Stimulated activated CD8-positive, alpha-beta memory T cell treated with anti-CD3 and anti-CD28 coated beads, Interleukin-12 subunit alpha, Interleukin-12 subunit beta, amount 100 ng/mL, for 4 hours (primary cell): ENCODE measurements around the gene RASL11A.
"Not testable (repeated sequence)": the region's sequence is repeated elsewhere in the genome, so short reads cannot be mapped to it uniquely, and the experiment has no call there.

Source experiments
- DNase-seq: peaks from one replicate; pipeline ENCODE4 v3.0.0-alpha.2; 2020; ENCODE audit warnings: low read depth

RASL11A gene

DNA sequence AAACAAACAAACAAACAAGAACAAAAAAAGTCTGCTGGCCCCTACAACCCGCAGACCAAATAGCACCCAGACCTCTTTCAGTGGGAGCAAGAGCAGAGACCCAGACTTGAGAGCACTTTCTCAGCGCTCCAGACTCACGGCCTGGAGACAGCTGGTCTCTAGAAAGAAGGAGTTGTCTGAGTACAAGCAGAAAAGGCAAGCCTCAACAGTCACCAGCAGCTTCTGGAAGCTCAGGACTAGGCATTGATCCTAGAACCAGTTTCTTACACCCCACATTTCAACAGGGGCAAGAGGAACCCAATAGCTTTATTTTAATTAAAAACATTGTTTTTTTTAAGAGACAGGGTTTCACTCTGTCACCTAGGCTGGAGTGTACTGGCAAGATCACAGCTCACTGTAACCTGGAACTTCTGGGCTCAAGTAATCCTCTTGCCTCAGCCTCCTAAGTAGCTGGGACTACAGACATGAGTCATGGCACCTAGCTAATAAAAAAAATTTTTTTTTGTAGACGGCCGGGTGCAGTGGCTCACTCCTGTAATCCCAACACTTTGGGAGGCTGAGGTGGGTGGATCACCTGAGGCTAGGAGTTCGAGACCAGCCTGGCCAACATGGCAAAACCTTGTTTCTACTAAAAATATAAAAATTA, 30.4 kb downstream of the RASL11A start:
- no peak for DNase-seq

DNA sequence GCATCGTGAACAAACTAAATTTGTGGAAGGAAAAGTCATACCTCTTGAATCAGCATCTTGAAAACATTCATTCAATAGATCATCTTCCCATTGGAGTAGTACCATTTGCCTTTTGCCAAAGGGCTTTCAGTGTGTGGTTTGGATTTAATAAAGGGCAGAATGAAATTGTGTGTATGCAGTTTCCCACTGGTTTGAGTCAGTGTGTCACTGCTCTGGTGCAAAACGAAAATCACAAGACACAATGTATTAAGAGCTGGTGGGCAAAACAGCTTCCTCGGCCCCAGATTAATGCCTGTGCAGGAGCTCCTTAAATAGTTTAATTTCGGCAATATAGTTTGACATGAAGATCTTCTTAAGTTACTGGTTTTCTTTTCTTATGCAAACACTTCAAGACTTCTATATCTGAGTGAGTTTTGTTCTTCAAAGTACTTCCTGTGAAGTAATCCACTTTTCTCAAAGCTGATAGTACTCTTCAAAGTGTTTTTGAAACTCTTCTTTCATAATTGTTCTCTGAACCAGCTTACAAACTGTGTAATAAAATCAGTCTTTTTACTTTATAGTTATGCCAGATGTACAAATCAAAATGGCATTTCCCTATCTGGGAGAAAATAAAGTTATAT, 32.1 kb downstream of the RASL11A start:
- DNase-seq, result no peak

DNA sequence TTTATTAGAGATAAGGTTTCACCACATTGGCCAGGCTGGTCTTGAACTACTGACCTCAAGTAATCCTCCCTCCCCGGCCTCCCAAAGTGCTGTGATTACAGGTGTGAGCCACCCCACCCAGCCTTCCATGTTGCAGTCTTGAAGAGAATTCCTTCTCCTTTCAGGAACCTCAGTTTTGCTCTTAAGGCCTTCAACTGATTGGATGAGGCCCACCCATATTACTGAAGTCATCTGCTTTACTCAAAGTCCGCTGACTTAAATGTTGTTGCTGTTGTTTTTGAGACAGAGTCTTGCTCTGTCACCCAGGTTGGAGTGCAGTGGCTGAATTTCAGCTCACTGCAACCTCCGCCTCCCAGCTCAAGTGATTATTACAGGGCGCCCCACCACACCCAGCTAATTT, 33.5 kb downstream of the RASL11A start:
- no peak for DNase-seq

- DNase-seq, result no peak
Observed at GRCh38 chr13:27304611-27305010, 34.0 kb downstream of the RASL11A start.

DNA sequence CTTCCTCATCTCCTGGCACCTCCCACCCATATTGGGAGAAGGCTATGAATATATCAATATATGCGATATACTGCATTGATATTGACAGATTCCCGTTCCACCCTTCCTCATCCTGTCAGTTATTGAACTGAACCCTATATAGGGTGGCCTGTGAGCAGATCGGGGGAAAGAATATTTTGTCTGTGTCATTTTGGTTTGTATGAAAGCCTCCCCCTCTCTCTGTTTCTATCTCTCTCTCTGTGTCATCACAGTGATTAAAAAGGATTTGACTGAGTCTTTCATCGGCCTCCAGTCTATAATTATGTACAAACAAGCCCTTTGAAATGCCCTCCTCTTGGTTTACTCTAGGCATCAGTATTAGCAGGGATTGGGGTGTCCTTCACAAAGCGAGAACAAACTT, 35.7 kb downstream of the RASL11A start:
- no peak for DNase-seq

- DNase-seq, result no peak
Observed at GRCh38 chr13:27308941-27309340, 38.3 kb downstream of the RASL11A start.

- DNase-seq, result no peak
Observed at GRCh38 chr13:27309401-27309958, 38.9 kb downstream of the RASL11A start.

GRCh38 chr13:27309967-27310598, 39.5 kb downstream of the RASL11A start:
- DNase-seq, result no peak

DNA sequence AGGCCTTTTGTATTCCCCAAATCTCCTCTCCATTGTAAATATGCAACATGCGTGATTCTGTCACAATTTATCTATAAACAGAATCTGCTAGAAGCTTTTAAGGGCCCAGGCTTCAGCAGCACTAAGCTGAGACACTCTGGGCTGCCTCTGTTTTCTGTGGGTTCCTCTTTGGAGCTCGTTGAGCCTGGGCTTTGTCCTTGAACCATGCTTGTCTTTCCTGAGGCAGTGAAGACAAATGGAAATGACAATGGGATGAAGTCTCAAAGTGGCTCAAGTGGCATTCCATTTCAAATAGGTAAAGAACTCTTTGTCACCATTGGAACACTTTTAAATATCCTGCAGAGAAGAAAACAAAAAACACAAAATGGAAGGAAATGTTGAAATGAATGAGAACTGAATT, 40.3 kb downstream of the RASL11A start:
- DNase-seq, result no peak

- no peak for DNase-seq
Observed at GRCh38 chr13:27311518-27312210, 41.0 kb downstream of the RASL11A start.

GRCh38 chr13:27313770-27314169, 43.1 kb downstream of the RASL11A start:
- no peak for DNase-seq

DNA sequence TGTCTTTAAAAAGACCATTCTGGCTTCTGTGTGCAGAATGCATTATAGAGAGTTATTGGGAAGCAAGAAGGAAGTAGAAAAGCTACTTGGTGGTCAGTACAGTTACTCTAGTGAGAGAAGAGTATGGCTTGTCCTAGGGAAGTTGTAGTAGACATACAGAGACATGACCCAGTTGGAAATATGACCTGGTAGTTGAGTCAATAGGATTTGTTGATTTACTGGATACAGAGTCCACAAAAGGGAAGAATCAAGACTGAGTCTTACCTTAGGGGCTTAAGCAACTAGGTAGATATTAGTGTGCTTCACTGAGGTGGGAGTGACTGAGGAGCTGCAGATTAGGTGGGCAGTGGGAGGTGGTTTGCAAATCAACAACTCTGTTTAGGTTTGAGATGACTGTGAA, 48.8 kb downstream of the RASL11A start:
- no peak for DNase-seq

DNA sequence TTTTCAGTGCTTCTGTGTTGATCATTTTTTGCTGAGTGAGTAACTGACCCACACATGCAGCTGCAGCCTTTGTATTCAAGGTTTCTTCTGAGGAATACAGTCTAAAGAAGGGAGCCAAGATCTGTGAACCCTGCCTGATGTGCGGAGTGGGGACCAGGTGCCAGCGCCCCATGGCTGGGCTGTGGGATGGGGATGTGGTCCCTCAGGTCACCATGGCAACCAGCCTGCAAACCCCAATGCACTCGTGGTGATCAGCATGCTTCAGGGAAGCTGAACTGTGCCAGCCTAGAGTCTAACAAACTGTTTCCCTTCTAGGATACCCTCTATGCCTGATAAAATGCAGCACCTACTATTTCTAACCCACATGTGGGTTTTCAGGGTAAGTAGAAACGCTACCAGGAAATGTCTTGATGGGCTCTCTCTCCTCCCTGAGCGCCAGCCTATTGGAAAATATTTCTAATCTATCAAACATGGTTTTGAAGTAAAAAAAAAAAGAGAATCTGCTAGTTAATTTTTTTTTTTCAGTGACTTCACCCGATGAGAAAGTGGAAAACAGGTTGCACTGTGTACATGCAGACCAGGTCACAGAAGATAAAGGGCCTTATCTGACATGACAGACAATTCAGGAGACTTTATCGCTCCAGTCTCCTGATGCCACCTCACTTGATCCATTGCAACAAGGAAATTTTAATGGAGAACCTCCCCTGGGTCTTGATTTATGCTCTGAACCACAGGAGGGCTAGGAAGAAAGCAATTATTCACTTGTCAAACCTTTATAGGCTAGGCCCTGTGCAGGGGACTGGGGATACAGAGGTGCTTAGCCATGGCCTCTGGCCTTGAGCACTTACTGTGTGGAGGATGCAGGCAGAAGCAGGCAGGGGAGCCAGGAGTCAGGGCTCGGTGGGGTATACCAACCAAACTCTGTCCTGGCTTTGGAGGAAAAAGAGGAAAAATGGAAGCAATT, 51.1 kb downstream of the RASL11A start:
- DNase-seq, result no peak

- DNase-seq, result not testable (repeated sequence)
Observed at GRCh38 chr13:27322443-27322842, 51.8 kb downstream of the RASL11A start.
